Activated T-cell treated with anti-CD3 and anti-CD28 coated beads for 1 hour (primary cell): ENCODE data around the gene ZIC2.
"Not testable (repeated sequence)": the region's sequence is repeated elsewhere in the genome, so short reads cannot be mapped to it uniquely, and the experiment has no call there.

ENCODE experiments used
- DNase-seq: peaks from one replicate; pipeline ENCODE4 v3.0.0-alpha.2; 2020; ENCODE audit warnings: low read depth

The ZIC2 gene

GRCh38 chr13:100019780-100020356 lies 38.3 kb downstream of the ZIC2 start:
- DNase-seq = no peak

- DNase-seq = no peak
Observed at GRCh38 chr13:100022798-100023197, 41.2 kb downstream of the ZIC2 start.

GRCh38 chr13:100024023-100024422 lies 42.4 kb downstream of the ZIC2 start:
- DNase-seq = no peak

- DNase-seq = no peak
Observed at GRCh38 chr13:100029933-100030332, 48.3 kb downstream of the ZIC2 start.

- DNase-seq = not testable (repeated sequence)
Observed at GRCh38 chr13:100032642-100033041, 51.1 kb downstream of the ZIC2 start.

GRCh38 chr13:100035936-100036335 lies 54.4 kb downstream of the ZIC2 start:
- DNase-seq = no peak
